Stimulated activated naive CD8-positive, alpha-beta T cell treated with anti-CD3 and anti-CD28 coated beads, Interleukin-15, amount 100 ng/mL, for 72 hours (primary cell): ENCODE measurements around the gene LHFPL2.
A peak's percentile ranks its signal among the peaks of the same experiment; 100 is the strongest.
"Not testable (repeated sequence)": the region's sequence is repeated elsewhere in the genome, so short reads cannot be mapped to it uniquely, and the experiment has no call there.

Source experiments
- ATAC-seq: fragments of 150-1000 bp; cut with Tn5 transposase; 2 replicates; pipeline ENCODE4 v1.10.0; 2021; ENCODE audit warnings: mild to moderate bottlenecking, moderate library complexity
- DNase-seq, 2 donors: peaks; one replicate each; pipeline ENCODE4 v3.0.0; 2021 to 2022
- H3K27ac Mint-ChIP-seq, 2 donors: one replicate each; pipeline ENCODE4 v1.8.0; 2022; ENCODE audit warnings: mild to moderate bottlenecking in 2 of 2, mixed read lengths in 2 of 2, moderate library complexity in 2 of 2
- H3K27me3 Mint-ChIP-seq: one replicate; pipeline ENCODE4 v1.8.0; 2022; ENCODE audit warnings: mixed read lengths
- H3K4me1 Mint-ChIP-seq: one replicate; pipeline ENCODE4 v1.8.0; 2022; ENCODE audit warnings: mild to moderate bottlenecking, mixed read lengths
- H3K4me3 Mint-ChIP-seq, 2 donors: one replicate each; pipeline ENCODE4 v1.8.0; 2022; ENCODE audit warnings: mild to moderate bottlenecking in 2 of 2, mixed read lengths in 2 of 2, moderate library complexity in 1 of 2
- H3K9me3 Mint-ChIP-seq, 2 donors: one replicate each; pipeline ENCODE4 v1.8.0; 2022; ENCODE audit warnings: mixed read lengths in 2 of 2

LHFPL2 gene, protein sequence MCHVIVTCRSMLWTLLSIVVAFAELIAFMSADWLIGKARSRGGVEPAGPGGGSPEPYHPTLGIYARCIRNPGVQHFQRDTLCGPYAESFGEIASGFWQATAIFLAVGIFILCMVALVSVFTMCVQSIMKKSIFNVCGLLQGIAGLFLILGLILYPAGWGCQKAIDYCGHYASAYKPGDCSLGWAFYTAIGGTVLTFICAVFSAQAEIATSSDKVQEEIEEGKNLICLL

DNA sequence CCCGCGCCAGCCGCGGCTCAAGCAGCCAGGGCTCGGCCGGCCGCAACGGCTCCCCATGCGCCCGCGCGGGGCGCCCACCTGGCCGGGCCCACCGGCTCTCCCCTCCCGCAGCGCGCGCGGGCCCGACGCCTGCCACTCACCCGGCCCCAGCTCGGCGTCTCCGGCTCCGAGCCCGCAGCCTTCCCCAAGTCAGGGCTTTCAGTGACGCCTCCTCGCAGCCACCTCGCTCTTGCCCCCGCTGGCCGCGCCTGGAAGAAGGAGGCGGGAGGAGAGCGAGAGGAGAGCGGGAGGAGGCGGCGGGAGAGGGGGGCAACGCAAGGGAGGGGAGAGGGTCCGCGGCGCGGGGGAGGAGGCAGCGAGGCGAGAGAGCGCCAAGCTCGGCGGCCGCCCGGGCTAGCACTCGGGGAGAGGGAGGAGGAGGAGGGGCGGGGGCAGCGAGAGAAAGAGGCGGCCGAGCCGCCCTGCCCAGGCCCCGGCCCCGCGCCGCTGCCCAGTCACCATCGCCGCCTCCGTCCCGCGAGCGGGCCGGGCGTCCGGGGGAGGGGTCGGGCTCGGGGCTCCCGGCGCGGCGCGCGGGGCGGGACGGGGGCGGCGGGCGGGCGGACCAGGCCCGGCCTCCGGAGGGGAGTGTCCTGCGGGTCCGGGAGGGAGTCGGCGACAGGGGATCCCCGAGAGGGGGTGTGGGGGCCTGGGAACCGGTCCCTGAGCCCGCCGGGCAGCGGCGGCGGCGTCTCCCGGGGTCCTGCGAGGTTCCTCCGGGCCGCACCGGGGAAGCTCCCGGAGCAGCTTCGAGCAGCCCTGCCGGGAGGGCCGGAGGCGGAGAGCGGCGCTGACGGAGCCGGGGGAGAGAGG, at the start of gene LHFPL2:
LHFPL2 (minus strand) TSS at position 414 of the 852 bp plus-strand sequence. CDS start 138,559 bp downstream, outside the sequence.
- ATAC-seq (peak; percentile 77), DNase-seq (peak; percentile 40 to 50)
- Mint-ChIP-seq H3K4me3 (peak within 1 kb of the TSS; percentile 65 to 77), H3K27ac (no peak within 1 kb of the TSS), H3K27me3 (peaks cover 68% of the 10 kb centered on the region), H3K9me3 (no peaks in the 10 kb centered on the region), H3K4me1 (peaks cover 18% of the 10 kb centered on the region)

DNA sequence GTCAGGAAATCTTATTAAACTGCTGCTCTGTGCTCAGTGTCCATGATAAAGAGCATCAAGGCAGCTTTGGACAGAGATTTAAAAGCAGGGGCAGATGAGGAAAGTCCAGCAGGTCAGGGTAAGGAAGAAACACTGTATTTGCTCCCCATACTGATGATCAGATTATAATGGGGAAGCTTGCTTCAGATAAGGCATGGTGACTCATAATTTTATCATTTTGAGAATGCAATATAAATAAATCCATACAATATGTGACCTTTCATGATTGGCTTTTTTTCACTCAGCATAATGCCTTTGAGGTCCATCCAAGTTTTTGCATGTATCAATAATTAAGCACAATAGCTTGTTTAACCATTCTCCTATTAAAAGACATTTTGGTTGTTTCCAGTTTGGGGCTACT, 48.1 kb upstream of the LHFPL2 start:
- no peak overlapping the region for H3K4me3 Mint-ChIP-seq
- H3K27ac Mint-ChIP-seq, result no peak overlapping the region
- H3K27me3 Mint-ChIP-seq, result no peaks in the 10 kb centered on the region
- DNase-seq, result no peak
- no peak for ATAC-seq
- peaks cover 0 to 7% of the 10 kb centered on the region in 2 donors for H3K9me3 Mint-ChIP-seq
- no peaks in the 10 kb centered on the region for H3K4me1 Mint-ChIP-seq

DNA sequence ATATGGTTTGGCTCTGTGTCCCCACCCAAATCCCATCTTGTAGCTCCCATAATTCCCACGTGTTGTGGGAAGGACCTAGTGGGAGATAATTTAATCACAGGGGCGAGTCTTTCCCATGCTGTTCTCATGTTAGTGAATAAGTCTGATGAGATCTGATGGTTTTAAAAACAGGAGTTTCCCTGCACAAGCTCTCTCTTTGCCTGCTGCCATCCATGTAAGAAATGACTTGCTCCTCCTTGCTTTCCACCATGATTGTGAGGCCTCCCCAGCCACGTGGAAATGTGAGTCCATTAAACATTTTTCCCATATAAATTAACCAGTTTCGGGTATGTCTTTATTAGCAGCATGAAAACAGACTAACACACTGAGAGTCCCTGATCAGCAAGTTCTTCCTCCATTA, 47.5 kb upstream of the LHFPL2 start:
- DNase-seq, H3K27me3 Mint-ChIP-seq, H3K4me3 Mint-ChIP-seq, H3K27ac Mint-ChIP-seq, H3K4me1 Mint-ChIP-seq, ATAC-seq, H3K9me3 Mint-ChIP-seq: not testable (repeated sequence)

DNA sequence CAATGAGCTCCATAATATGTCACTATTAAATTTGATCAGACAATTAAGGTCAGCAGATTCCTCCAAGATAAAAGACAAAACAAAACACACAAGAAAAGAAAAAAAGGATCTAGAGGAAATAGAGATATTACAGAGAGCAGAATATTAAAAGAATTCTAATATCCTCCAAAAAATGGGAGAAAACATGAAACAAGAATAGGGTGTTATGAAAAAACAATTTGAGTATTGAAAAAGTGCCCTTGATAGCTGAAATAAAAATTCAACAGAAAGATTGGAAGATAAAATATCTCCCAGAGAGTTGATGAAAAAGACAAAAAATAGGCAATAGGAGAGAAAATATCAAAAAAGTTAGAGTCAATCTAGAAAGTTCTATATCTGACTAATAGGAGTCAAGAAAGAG, 44.8 kb upstream of the LHFPL2 start:
- DNase-seq (no peak), ATAC-seq (no peak)
- H3K4me1 Mint-ChIP-seq, result no peaks in the 10 kb centered on the region
- peaks cover 17% of the 10 kb centered on the region for H3K27me3 Mint-ChIP-seq
- H3K9me3 Mint-ChIP-seq, result peaks cover 0 to 7% of the 10 kb centered on the region in 2 donors
- H3K27ac Mint-ChIP-seq, result no peak overlapping the region
- no peak overlapping the region for H3K4me3 Mint-ChIP-seq

DNA sequence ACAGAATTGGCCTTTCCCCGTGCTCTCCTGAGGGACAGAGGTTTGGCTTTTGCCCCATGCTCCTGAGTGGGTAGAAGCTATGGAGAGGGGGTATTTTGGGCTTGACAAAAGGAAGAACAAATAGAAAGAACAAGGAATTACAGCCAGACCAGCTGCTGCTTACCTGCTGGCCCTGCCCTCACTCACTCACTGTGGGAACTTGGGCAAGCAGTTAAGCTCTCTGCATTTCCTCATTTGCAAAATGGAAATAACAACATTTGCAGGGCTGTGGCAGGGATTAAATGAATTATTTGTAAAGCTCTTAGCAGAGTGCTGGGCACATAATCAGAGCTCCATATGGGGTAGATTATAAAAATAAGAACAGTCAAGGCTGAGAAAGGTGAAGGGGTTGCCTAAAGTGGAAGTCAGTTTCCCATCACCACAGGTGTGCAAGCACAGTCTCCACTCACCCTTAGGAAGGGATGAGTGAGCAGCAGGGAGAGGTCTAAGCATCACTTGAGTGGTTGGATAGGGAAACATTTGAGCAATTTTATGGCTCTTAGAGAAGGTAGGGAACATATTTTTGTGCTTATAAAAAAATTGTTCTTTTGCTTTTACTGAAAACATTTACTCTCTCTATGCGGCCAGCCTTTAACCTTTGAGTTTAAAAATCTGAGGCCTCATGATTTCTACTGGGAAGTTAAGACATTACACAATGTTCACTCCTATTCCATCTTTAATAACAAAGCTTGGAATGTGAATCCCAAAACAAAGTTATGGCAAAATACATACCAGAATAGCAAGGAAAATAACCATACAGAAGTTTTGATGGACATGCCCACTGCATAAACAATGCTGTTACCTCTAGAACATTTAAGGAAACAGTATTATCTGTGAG, 42.8 kb upstream of the LHFPL2 start:
- DNase-seq (no peak), ATAC-seq (no peak)
- no peak overlapping the region for H3K4me3 Mint-ChIP-seq
- peaks cover 17% of the 10 kb centered on the region for H3K27me3 Mint-ChIP-seq
- H3K9me3 Mint-ChIP-seq, result peaks cover 0 to 7% of the 10 kb centered on the region in 2 donors
- H3K27ac Mint-ChIP-seq, result peak overlapping the region in 1 of 2 donors; percentile 69
- no peaks in the 10 kb centered on the region for H3K4me1 Mint-ChIP-seq

DNA sequence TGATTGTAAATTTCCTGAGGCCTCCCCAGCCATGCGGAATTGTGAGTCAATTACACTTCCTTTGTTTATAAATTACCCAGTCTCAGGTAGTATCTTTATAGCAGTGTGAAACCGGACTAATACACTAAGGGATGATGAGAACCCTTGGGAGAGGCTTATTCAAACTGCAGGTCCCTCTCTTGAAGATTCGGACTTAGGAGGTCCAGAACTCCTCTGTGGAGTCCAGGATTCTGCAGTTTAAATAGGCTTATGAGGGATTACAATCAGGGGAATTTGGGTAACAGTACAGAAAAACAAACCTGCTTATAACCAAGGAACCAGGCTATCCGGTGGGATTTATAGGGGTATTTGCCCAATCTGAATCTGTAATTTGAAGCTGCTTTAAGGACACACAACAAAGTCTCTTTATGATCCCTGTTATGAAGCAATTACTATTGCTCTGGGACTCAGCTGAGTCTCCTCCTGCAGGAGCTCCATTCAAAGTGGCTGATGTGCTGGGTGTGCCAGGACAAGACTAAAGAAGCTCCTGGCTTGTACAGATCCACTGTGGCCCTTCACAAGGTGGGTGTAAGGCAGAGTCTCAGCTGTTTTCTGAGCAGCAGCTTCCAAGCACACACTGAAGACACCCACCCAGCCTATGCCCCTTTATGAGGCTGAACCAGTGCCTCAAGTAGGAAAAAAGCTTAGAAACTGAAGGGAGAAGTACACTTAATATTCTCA, 41.8 kb upstream of the LHFPL2 start:
- Mint-ChIP-seq H3K4me3 (no peak overlapping the region), H3K9me3 (peaks cover 0 to 7% of the 10 kb centered on the region in 2 donors), H3K4me1 (no peaks in the 10 kb centered on the region), H3K27ac (no peak overlapping the region), H3K27me3 (peaks cover 17% of the 10 kb centered on the region)
- DNase-seq, result no peak
- ATAC-seq, result no peak

DNA sequence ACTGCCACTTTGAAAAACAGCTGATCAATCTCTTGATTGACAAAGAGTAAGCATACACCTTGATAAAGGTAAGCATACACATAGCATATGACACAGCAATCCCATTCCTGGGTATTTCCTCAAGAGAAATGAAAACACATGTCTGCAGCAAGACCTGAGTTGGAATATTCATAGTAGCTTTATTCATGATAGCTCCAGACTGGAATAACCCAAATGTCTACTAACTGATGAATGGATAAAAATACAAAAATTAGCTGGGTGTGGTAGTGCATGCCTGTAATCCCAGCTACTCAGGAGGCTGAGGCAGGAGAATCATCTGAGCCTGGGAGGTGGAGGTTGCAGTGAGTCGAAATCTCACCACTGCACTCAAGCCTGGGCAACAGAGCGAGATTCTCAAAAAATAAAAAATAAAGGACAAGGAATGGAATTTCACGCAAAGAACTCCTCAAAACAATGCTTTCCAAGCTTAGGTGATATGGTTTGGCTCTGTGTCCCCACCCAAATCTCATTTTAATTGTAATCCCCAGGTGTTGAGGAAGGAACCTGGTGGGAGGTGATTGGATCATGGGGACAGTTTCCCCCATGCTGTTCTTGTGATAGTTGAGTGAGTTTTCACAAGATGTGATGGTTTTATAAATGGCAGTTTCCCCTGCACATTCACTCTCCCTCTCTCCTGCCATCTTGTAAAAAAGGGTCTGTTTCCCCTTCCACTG, 41.1 kb upstream of the LHFPL2 start:
- peaks cover 0 to 2% of the 10 kb centered on the region in 2 donors for H3K9me3 Mint-ChIP-seq
- no peak overlapping the region for H3K27ac Mint-ChIP-seq
- H3K4me1 Mint-ChIP-seq, result no peaks in the 10 kb centered on the region
- no peak for DNase-seq
- peaks cover 17% of the 10 kb centered on the region for H3K27me3 Mint-ChIP-seq
- no peak for ATAC-seq
- H3K4me3 Mint-ChIP-seq, result no peak overlapping the region

DNA sequence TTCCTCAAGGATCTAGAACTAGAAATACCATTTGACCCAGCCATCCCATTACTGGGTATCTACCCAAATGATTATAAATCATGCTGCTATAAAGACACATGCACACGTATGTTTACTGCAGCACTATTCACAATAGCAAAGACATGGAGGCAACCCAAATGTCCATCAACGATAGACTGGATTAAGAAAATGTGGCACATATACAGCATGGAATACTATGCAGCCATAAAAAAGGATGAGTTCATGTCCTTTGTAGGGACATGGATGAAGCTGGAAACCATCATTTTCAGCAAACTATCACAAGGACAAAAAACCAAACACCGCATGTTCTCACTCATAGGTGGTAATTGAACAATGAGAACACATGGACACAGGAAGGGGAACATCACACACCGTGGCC, 38.9 kb upstream of the LHFPL2 start:
- not testable (repeated sequence) for ATAC-seq, DNase-seq, H3K4me1 Mint-ChIP-seq, H3K27ac Mint-ChIP-seq, H3K4me3 Mint-ChIP-seq, H3K9me3 Mint-ChIP-seq
- peaks cover 34% of the 10 kb centered on the region for H3K27me3 Mint-ChIP-seq

DNA sequence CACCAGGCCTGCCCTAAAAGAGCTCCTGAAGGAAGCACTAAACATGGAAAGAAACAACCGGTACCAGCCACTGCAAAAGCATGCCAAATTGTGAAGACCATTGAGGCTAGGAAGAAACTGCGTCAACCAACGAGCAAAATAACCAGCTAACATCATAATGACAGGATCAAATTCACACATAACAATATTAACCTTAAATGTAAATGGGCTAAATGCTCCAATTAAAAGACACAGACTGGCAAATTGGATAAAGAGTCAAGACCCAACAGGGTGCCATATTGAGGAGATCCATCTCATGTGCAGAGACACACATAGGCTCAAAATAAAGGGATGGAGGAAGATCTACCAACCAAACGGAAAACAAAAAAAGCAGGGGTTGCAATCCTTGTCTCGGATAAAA, 35.3 kb upstream of the LHFPL2 start:
- H3K27me3 Mint-ChIP-seq, result peaks cover 17% of the 10 kb centered on the region
- not testable (repeated sequence) for H3K27ac Mint-ChIP-seq, ATAC-seq, H3K4me3 Mint-ChIP-seq, DNase-seq, H3K9me3 Mint-ChIP-seq, H3K4me1 Mint-ChIP-seq

DNA sequence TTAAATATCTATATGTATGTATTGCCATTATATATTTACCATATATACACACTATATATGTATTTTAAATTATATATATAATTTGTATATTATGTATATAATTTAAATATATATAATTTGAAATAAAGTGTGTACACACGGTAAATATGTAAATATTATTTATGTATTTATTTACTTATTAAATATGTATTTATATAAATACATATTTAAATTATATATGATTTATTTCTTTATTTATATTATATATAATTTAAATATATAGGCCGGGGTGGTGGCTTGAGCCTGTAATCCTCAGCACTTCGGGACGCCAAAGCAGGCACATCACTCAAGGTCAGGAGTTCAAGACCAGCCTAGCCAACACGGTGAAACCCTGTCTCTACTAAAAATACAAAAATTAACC, 31.3 kb upstream of the LHFPL2 start:
- ATAC-seq (no peak), DNase-seq (no peak)
- no peaks in the 10 kb centered on the region for H3K4me1 Mint-ChIP-seq
- peaks cover 4 to 7% of the 10 kb centered on the region in 2 donors for H3K9me3 Mint-ChIP-seq
- H3K27me3 Mint-ChIP-seq, result peaks cover 17% of the 10 kb centered on the region
- no peak overlapping the region for H3K27ac Mint-ChIP-seq
- H3K4me3 Mint-ChIP-seq, result no peak overlapping the region

DNA sequence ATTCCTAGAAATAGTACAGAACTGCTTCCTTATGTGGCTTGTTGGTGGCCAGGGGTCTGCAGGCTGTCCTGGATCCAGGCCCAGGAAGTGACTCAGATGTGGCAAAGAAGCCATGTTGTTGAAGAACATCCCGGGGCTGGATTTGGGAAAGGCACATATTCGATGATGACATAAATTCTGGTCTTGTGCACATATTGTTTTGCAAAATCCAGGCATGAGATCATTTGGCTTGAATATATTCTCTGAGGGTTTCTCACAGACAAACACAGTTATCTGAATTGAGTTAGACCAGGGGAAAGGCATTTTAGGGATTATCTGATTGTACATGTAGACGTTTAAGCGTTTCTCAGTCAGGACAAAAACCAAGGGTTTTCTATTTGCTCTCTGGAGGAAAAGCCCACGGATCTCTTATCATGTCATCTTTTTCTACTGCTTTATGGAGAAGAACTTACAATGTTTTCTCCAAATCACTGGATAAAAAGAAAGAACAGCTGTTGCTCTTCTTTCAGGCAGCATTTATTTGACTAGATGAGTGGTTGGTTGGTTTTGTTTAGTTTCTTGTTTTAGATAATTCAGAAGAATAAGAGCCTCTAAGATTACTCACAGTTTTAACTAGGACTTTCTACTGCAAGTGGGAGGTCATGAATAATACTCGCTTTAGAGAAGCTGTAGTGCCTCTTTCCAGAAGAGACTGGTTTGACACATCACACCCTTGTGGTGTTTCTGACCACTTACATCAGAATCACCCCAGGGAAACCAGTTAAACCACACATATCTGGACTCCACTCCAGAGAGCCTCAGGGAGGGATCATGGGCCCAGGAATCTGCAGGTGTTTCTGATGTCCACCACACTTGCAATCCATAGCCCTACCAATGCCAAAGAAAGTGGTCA, 29.5 kb upstream of the LHFPL2 start:
- no peak overlapping the region for H3K4me3 Mint-ChIP-seq
- DNase-seq (no peak), ATAC-seq (peak; percentile 50)
- no peak overlapping the region for H3K27ac Mint-ChIP-seq
- peaks cover 14% of the 10 kb centered on the region for H3K27me3 Mint-ChIP-seq
- peaks cover 1 to 3% of the 10 kb centered on the region in 2 donors for H3K9me3 Mint-ChIP-seq
- H3K4me1 Mint-ChIP-seq, result no peaks in the 10 kb centered on the region

DNA sequence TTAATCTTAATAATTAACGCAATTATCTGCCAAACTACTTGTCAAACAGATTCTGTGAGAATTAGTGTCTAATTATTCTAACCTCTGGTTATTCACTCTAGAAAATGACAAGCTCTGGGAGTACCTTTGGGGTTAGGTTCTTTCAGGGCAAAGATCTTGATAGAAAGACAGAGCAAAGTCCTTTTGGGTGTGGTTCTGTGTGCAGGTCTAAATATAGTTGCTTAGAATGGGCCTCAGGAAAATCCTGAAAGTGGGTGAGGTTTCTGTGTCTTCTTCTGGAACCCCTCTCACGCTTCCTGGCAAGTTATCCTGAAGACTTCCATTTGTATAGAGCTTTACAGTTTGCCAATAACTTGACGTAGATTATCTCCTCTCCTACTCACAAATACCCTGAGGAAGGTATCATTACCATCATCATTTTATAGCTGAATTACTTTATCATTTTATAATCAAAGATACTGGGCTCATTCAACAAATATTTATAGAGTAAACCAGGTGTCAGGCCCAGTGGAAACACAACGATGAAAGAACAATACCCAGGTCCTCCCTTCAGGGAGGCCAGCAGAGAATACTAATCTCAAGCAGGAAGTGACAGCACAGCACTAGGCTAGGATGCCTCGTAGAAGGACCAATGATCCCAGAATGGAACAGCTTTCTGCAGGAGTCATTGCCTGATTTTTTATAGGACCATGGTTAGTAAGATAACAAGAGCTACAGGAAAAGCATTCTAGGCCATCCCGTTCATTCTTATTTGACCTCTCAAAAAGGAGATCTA, 27.6 kb upstream of the LHFPL2 start:
- H3K9me3 Mint-ChIP-seq, result no peaks in the 10 kb centered on the region
- no peaks in the 10 kb centered on the region for H3K4me1 Mint-ChIP-seq
- DNase-seq (no peak), ATAC-seq (no peak)
- no peak overlapping the region for H3K4me3 Mint-ChIP-seq
- H3K27ac Mint-ChIP-seq, result no peak overlapping the region
- peaks cover 11% of the 10 kb centered on the region for H3K27me3 Mint-ChIP-seq

DNA sequence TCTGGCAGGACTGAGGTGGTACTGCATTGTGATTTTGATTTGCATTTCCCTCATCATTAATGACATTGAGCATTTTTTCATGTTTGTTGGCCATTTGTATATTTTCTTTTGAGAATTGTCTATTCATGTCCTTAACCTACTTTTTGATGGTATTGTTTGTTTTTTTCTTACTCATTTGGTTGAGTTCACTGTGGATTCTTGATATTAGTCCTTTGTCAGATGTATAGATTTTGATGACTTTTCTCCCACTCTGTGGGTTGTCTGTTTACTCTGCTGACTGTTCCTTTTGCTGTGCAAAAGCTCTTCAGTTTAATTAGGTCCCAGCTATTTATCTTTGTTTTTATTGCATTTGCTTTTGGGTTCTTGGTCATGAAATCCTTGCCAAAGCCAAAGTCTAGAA, 25.3 kb upstream of the LHFPL2 start:
- H3K27ac Mint-ChIP-seq, ATAC-seq, H3K9me3 Mint-ChIP-seq, H3K4me1 Mint-ChIP-seq, DNase-seq, H3K4me3 Mint-ChIP-seq: not testable (repeated sequence)
- peaks cover 15% of the 10 kb centered on the region for H3K27me3 Mint-ChIP-seq
